H1 (cell line): ENCODE measurements around the gene HABP4. TPM values are rescaled to one million over a fixed set of nuclear protein-coding genes. Genes with fewer than 3 reads are reported as not detected.

Experiments used
- ASH2L ChIP-seq: fragments of 200-600, 300-600 bp; sonication (generic); IDR thresholded peaks from one replicate; pipeline ENCODE4 v1.7.1; 2017; ENCODE audit warnings: low read length
- BRCA1 ChIP-seq: IDR thresholded peaks from 2 replicates; pipeline ENCODE4 v1.6.1; 2012; ENCODE audit warnings: low read depth, low read length, improper control_type of control experiment
- GABPA ChIP-seq: IDR thresholded peaks from 2 replicates; pipeline ENCODE4 v1.6.1; 2011; ENCODE audit warnings: mild to moderate bottlenecking, low read length, moderate library complexity, borderline replicate concordance; ENCODE audit not compliant: insufficient read depth
- HDAC6 ChIP-seq: IDR thresholded peaks from one replicate; pipeline ENCODE4 v1.7.1; 2012; ENCODE audit warnings: low read depth, mild to moderate bottlenecking, inconsistent platforms, low read length, moderate library complexity
- JUN ChIP-seq: IDR thresholded peaks from 2 replicates; pipeline ENCODE4 v1.6.1; 2011; ENCODE audit warnings: low read depth, mild to moderate bottlenecking, improper control_type of control experiment, low read length
- JUND ChIP-seq: IDR thresholded peaks from 2 replicates; pipeline ENCODE4 v1.6.1; 2011; ENCODE audit warnings: mild to moderate bottlenecking, improper control_type of control experiment, low read length
- KDM5A ChIP-seq: fragments of 200-600 bp; IDR thresholded peaks from 2 replicates; pipeline ENCODE4 v1.7.1; 2012; ENCODE audit warnings: mild to moderate bottlenecking, low read length, inconsistent platforms, mixed read lengths
- MAFK ChIP-seq: IDR thresholded peaks from 2 replicates; pipeline ENCODE4 v1.6.1; 2012; ENCODE audit warnings: low read depth, mild to moderate bottlenecking, improper control_type of control experiment, low read length
- NRF1 ChIP-seq: IDR thresholded peaks from 2 replicates; pipeline ENCODE4 v1.6.1; 2011; ENCODE audit warnings: mild to moderate bottlenecking, low read depth, low read length, improper control_type of control experiment
- RNF2 ChIP-seq: fragments of 200-900, 300-1000 bp; sonication (generic); IDR thresholded peaks from 2 replicates; pipeline ENCODE4 v1.7.1; 2016; ENCODE audit warnings: borderline replicate concordance, low read depth, mild to moderate bottlenecking, antibody characterized with exemption, low read length; ENCODE audit not compliant: poor library complexity, severe bottlenecking; ENCODE audit errors: missing control alignments
- SP4 ChIP-seq: IDR thresholded peaks from 2 replicates; pipeline ENCODE4 v1.6.1; 2012; ENCODE audit warnings: low read length, inconsistent platforms
- polyA plus RNA-seq, 7 experiments: library from polyadenylated mRNA; depleted of rRNA in 3 of 7; stranded (reverse) in 5 of 7; unstranded in 2 of 7; fragments of >200 nt in 5 of 7; fragments of 200-250 nt in 2 of 7; gene quantifications; 1 replicate in 5 of 7; 2 replicates in 1 of 7; 4 replicates in 1 of 7; pipeline versions ENCODE4 v1.2.1 to v1.2.3, GENCODE V29; 2011 to 2013; ENCODE audit warnings: missing spikeins in 2 of 7, mixed read lengths in 2 of 7
- total RNA-seq: library from RNA; stranded (reverse); fragmentation: NEBNext Ultra II Directional; extraction: Animal tissue kit (Norgen Biotek cat#: 25700); gene quantifications from 2 replicates; pipeline ENCODE4 v1.2.1, GENCODE V29; 2021
- TF ChIP-seq, protein P1 (sequence below): fragments of 300-600 bp; sonication (generic); IDR thresholded peaks from 2 replicates; pipeline ENCODE4 v1.7.1; 2012; ENCODE audit warnings: low read length, moderate library complexity, mild to moderate bottlenecking, inconsistent platforms; ENCODE audit not compliant: insufficient replicate concordance

The HABP4 gene
- total and polyA plus RNA-seq, 2 of the 8 experiments (the other 6 are each of a cell fraction or from before 2014, with no cell fraction given) = 3.3 to 11.2 TPM

DNA sequence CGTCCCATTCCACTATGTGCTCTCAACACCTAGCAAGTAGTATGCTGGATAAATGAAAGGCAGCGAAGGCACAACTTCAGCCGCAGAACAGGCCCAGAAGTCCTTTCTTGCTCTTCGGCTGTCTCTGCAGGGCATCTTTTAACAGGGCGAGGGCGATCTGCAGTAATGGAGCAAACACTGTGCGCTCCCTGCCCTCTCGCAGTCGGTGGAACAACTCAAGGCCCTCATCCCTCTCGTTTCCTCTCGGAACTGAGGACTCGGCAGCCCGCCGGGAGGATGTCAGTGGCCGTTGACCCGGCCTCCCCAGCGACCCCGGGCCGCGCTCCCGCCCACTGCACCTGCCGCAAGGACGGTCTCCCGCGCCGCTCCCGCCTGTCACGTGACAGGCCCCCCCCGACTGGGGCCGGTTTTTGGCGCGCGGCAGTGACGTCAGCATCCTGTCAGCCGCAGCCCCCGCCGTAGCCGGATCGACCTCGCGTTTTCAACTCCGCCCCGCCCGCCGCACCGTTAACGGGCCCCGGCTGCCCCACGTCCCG lies 32.9 kb upstream of the HABP4 start (continued):
- TF ChIP-seq HDAC6 = no peak
- no peak for TF ChIP-seq MAFK
- no peak; the same call in 1 of the 2 replicates for TF ChIP-seq JUND
- TF ChIP-seq RNF2 = no peak
- TF ChIP-seq JUN = no peak
- TF ChIP-seq NRF1 = 0 out of 2 replicates have a peak, but pooled peaks have one; percentile 16
- TF ChIP-seq SP4 = no peak
- TF ChIP-seq GABPA = no peak
- TF ChIP-seq, protein P1, sequence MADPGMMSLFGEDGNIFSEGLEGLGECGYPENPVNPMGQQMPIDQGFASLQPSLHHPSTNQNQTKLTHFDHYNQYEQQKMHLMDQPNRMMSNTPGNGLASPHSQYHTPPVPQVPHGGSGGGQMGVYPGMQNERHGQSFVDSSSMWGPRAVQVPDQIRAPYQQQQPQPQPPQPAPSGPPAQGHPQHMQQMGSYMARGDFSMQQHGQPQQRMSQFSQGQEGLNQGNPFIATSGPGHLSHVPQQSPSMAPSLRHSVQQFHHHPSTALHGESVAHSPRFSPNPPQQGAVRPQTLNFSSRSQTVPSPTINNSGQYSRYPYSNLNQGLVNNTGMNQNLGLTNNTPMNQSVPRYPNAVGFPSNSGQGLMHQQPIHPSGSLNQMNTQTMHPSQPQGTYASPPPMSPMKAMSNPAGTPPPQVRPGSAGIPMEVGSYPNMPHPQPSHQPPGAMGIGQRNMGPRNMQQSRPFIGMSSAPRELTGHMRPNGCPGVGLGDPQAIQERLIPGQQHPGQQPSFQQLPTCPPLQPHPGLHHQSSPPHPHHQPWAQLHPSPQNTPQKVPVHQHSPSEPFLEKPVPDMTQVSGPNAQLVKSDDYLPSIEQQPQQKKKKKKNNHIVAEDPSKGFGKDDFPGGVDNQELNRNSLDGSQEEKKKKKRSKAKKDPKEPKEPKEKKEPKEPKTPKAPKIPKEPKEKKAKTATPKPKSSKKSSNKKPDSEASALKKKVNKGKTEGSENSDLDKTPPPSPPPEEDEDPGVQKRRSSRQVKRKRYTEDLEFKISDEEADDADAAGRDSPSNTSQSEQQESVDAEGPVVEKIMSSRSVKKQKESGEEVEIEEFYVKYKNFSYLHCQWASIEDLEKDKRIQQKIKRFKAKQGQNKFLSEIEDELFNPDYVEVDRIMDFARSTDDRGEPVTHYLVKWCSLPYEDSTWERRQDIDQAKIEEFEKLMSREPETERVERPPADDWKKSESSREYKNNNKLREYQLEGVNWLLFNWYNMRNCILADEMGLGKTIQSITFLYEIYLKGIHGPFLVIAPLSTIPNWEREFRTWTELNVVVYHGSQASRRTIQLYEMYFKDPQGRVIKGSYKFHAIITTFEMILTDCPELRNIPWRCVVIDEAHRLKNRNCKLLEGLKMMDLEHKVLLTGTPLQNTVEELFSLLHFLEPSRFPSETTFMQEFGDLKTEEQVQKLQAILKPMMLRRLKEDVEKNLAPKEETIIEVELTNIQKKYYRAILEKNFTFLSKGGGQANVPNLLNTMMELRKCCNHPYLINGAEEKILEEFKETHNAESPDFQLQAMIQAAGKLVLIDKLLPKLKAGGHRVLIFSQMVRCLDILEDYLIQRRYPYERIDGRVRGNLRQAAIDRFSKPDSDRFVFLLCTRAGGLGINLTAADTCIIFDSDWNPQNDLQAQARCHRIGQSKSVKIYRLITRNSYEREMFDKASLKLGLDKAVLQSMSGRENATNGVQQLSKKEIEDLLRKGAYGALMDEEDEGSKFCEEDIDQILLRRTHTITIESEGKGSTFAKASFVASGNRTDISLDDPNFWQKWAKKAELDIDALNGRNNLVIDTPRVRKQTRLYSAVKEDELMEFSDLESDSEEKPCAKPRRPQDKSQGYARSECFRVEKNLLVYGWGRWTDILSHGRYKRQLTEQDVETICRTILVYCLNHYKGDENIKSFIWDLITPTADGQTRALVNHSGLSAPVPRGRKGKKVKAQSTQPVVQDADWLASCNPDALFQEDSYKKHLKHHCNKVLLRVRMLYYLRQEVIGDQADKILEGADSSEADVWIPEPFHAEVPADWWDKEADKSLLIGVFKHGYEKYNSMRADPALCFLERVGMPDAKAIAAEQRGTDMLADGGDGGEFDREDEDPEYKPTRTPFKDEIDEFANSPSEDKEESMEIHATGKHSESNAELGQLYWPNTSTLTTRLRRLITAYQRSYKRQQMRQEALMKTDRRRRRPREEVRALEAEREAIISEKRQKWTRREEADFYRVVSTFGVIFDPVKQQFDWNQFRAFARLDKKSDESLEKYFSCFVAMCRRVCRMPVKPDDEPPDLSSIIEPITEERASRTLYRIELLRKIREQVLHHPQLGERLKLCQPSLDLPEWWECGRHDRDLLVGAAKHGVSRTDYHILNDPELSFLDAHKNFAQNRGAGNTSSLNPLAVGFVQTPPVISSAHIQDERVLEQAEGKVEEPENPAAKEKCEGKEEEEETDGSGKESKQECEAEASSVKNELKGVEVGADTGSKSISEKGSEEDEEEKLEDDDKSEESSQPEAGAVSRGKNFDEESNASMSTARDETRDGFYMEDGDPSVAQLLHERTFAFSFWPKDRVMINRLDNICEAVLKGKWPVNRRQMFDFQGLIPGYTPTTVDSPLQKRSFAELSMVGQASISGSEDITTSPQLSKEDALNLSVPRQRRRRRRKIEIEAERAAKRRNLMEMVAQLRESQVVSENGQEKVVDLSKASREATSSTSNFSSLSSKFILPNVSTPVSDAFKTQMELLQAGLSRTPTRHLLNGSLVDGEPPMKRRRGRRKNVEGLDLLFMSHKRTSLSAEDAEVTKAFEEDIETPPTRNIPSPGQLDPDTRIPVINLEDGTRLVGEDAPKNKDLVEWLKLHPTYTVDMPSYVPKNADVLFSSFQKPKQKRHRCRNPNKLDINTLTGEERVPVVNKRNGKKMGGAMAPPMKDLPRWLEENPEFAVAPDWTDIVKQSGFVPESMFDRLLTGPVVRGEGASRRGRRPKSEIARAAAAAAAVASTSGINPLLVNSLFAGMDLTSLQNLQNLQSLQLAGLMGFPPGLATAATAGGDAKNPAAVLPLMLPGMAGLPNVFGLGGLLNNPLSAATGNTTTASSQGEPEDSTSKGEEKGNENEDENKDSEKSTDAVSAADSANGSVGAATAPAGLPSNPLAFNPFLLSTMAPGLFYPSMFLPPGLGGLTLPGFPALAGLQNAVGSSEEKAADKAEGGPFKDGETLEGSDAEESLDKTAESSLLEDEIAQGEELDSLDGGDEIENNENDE = no peak
- peak; percentile 61 for TF ChIP-seq ASH2L
- no peak for TF ChIP-seq KDM5A
- TF ChIP-seq BRCA1 = no peak
- TF ChIP-seq, all 59 proteins: peak for 22
